NOMO-1 (cell line): ENCODE data around the gene OR2G6.
A peak's percentile ranks its signal among the peaks of the same experiment; 100 is the strongest.
"Not testable (repeated sequence)": the region's sequence is repeated elsewhere in the genome, so short reads cannot be mapped to it uniquely, and the experiment has no call there.

Experiments
- DNase-seq, 2 experiments: peaks; one replicate each; lab custom pipeline; 2025; ENCODE audit not compliant: unreplicated experiment in 2 of 2; lab: John Stamatoyannopoulos, UW

Gene OR2G6

DNA sequence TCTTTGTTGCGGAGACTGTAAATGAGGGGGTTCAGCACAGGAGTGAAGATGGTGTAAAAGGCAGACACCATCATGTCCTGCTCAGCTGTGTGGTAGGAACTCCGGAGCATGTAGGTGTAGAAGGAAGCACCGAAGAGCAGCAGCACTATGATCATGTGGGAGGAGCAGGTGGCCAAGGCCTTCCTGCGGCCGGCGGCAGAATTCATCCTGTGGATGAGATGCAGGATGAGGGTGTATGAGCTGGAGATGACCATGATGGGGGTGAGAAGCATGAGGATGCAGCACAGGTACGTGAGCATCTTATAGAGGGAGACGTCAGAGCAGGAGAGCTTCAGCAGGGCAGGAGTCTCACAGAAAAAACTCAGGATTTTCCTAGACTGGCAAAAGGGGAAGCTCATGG is 66.0 kb downstream of the OR2G6 start:
- not testable (repeated sequence) for DNase-seq

DNA sequence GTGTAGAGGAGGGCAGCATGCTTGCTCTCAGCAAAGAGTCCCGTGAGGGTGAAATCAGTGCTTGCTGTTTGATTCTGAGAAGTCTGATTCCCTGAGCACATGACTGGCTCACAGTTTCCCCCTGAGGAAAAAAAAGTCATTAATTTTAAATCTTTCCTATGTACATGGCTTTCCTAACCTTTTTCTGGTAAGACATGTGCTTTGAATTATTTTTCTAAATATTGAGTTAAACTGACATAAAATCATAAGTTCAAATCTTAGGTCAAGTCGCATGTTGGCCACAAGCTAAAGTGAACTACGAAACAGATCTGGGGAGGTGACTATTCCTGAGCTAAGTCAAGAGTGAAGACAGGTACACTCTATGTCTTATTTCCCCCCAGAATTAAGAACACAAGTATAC is 66.8 kb downstream of the OR2G6 start, which contains the start of gene OR2T34:
Gene OR2T34 (minus strand): TSS at position 101 of the 400 bp plus-strand sequence. CDS start 0 bp downstream, at position 101.
- DNase-seq, result not testable (repeated sequence)

DNA sequence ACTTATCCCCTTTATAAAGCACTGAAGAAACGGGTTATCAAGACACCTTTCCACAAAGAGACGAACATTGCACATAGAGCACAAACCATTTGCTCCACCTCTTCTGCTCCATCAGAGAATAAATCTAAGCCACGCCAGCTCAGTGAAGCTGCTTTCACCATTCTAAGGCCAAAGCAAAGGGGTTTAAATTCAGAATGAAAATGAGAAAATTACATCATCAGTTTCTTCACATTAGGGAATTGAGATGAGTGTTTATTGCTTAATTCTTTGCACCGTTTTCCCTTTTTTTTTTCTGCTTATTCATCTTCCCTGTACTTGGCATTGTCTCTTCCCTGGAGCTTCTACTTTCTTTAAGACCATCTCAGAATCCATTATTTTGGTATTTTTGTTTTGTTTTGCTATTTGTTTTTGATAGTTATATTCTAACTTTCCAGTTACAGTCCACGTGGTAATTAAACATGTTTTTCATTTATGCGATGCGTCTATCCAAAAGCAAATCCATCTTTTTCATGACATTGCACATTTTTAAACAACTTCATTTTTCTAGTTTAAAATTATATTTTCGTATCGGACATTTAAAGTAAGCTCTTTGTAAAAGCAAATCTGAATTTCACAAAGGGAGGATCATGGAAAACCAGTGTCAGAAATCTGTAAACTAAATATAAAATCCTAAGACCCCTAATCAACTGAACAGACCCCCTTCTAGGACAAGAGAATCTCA is 68.5 kb downstream of the OR2G6 start:
- peak in 1 of 2 experiments; percentile 6 for DNase-seq
